ENCODE measurements around the gene CASP9.
"Not testable (repeated sequence)": the region's sequence is repeated elsewhere in the genome, so short reads cannot be mapped to it uniquely, and the experiment has no call there.

The CASP9 gene

DNA sequence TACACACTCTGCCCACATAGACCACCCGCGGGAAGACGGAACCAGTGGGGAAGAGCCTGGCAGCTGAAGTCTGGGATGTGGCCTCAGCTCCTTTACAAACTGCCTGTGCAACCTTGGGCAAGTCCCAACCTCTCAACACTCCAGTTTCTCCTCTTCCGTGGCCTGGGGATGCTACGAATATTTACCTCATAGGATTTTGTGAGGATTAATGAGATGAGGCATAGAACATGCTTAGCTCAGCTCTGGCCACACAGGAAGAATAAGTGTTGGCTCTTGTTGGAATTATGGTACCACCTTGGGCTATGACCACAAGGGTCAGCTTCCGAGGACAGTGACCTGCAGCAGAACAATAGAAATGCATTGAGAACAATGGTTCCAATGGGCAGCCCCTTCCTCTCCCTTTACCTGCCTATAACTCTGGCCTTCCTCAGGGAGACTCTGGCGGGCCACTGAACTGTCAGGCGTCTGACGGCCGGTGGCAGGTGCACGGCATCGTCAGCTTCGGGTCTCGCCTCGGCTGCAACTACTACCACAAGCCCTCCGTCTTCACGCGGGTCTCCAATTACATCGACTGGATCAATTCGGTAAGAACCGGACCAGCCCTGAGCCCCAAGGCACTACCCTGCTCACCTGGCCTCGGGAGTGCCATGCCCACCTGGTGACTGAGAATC is 56.9 kb downstream of the CASP9 start:
- not testable (repeated sequence) for DNase-seq

DNA sequence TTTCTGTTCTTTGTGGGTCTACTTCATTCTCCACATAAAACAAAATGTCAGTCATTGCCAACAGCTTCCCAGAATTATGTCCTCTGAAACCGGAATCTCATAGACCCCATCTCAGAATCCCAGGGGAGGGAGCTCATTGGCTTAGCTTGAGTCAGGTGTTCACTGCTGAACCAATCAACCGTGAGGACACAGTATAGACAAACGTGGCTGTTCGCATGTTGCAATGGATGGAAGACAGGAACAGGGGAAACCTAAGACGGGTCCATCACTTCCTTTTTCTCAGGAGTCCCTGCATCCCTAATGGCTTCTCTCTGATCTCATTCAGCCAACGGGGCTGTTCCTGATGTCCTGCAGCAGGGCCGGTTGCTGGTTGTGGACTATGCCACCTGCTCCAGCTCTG is 58.3 kb downstream of the CASP9 start:
- DNase-seq = no peak

DNA sequence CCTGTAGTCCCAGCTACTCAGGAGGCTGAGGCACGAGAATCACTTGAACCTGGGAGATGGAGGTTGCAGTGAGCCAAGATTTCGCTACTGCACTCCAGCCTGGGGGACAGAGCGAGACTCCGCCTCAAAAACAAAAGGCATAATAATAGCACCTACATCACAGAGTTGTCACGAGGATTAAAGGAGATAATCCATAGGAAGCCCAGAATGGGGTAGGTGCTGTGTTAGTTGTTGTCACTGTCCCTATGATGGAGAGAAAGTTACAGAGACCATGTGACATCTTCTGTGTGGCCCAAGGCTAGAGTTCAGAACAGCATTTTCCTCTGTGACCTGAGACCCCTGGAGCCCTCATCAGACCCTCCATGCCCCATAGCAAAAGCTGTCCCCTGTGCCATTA is 60.1 kb downstream of the CASP9 start:
- DNase-seq = not testable (repeated sequence)

DNA sequence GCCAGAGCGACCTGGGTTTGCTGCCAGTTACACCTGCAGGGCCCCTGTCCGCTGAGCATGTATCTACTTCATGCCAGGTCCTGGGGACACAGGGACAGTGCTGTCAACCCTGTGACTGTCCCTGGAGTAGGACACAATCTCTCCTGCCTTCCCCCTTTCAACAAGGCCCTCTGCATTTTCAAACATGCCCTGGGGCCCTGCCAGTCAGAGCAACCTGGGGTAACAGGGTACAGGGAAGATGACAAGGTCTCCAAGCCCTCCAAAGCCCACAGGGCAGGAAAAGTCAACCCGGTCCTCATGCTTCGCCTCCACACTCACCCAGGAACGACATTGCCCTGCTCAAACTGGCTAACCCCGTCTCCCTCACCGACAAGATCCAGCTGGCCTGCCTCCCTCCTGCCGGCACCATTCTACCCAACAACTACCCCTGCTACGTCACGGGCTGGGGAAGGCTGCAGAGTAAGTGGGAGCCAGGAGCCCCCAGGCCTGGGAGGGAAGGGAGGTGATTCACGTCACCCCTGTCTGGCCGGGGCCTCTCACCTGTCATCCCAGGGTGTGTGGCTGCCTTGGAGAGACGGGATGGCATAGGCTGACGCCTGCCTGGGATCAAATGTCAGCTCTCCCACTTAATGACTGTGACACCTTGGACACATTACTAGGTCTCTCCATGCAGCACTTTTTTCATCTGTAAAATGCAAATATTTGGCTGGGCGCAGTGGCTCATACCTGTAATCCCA is 60.8 kb downstream of the CASP9 start:
- peak; percentile 37 for DNase-seq

DNA sequence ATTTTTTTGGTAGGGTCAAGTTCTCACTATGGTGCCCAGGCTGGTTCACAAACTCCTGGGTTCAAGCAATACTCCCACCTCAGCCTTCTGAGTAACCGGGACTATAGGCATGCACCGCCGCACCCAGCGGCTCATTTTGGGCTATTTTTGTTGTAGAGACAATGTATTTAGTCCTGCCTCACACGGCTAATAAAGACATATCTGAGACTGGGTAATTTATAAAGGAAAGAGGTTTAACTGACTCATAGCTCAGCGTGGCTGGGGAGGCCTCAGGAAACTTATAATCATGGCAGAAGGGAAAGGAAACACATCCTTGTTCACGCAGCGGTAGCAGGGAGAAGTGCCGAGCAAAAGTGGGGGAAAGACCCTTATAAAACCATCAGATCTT is 63.3 kb downstream of the CASP9 start:
- no peak for DNase-seq

DNA sequence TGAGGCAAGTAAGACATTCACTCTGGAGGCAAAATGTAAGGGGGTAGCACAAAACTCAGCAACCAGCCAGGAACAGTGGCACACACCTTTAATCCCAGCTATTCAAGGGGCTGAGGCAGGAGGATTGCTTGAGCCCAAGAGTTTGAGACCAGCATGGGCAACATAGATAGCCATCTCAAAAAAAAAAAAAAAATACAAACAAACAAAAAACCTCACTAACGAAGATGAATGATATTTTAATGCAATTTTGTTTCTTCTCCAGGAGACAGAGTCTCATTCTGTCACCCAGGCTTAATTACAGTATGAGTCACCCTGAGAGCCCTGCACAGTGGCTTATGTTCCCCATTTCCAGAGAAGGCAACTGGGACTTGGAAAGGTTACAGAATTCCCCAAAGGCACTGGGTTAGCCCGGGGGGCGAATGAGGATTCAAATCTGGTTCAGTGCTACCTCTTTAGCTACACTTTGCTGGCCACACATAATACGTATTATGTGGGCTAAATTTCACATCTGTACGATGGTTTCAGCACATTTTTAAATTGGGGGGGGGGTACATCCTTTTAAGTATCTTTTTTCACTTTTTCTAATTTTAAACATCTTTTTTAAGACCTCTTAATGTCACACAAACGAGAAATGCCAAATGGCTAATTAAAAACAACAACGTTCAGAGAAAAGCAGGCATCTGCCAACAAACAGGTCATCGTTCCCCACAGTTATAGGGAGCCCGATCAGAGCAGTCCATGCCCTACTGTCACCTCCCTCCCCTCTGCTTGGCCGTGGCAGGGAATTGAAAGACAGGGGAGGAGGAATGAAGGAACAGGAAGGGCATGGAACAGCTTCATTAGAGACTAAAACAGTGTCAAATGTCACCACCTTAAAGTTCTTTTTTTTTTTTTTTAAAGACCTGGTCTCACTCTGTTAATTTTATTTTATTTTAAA is 64.0 kb downstream of the CASP9 start:
- no peak for DNase-seq

DNA sequence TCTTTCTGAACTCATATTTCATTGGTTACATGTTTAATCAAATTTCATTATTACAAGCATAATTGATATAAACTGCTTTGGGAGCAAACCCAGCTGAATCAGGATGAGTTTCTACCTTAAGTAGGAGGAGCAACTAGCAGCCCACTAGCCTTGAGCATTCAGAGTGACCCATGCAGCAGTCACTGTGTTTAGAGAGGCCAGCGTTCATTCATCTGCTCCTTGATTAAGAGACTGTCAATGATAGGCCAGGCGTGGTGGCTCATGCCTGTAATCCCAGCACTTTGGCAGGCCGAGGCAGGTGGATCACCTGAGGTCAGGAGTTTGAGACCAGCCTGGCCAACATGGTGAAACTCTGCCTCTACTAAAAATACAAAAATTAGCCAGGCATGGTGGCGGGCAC is 65.6 kb downstream of the CASP9 start:
- DNase-seq = not testable (repeated sequence)

DNA sequence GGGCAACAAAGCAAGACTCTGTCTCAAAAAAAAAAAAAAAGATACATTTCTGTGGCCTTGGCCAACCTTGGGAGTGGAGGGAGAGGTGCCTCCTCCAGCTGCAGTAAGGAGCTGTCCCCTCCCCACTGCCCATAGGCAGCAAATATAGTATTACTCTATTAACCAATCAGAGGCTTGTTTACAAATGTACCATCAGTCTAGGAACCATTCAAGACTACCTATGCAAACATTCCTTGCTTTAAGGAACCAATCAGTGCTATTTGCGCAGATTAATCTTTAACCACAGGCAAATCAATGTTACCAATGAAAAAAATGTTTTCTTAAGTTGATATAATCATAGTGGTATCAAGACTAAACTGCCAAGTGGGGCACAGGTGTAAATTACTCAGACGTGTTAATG is 66.4 kb downstream of the CASP9 start:
- no peak for DNase-seq

DNA sequence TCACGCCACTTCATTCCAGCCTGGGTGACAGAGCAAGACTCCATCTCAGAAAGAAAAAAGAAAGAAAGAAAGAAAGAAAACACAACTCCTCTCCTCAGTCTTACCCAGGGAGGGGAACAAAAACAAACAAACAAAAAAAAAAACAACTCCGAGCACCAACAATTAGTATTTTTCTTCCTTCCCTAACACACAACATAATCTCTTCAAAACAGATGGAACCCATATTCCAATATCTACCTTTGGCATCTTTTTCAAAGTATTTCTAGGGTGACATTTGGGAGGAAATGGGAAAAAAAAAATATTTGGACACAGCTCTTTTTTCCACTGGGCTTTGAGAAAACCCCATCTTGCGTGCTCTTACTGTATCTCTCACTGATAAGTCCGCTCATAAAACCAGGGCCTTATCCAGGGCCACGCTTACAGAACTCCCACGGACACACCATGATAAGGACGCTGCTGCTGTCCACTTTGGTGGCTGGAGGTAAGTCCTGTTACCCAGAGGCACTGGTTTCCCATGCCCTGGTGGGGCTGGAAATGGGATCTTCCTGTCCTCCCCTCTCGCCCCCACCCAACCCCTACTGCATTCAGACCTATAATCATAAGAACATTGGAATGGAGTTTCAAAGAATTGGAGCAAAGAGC is 67.6 kb downstream of the CASP9 start, which contains the start of gene CELA2A:
Gene CELA2A (plus strand): TSS at position 420 of the 642 bp plus-strand sequence. CDS start 22 bp downstream, at position 442.
- DNase-seq = no peak

DNA sequence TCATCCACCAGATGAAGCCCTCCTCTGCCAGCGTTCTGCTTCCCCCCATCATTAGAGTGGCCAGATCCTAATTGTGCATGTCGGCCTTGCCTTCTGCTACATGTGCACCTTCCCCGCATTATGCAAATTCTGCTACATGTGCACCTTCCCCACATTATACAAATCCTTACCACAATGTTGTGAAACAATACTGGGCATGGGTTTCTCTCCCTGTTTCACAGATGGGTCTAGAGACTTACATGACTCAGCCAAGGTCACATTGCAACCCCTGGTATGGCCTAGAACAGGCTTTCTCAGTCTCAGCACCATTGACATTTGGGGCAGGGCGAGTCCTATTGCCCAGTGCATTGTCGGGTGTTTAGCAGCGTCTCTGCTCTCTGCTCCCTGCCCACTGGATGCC is 68.5 kb downstream of the CASP9 start:
- no peak for DNase-seq

DNA sequence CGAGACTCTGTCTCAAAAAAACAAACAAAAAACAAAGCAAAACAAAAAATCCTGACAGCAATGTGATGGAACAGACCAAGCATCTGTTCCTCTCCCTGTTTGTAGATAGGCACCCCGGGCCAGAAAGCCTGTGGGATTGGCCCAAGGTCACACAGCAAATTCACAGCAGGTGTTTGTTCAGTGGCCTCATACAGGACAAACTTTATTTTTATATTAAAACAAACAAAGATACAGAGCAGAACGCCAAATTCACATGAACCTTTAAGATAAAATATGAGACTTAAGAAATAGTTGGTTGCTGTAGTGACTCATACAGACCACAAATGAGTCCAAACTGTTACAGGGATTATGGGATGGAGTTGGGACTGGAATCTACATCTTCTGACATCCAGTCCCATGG is 69.8 kb downstream of the CASP9 start:
- DNase-seq = no peak

DNA sequence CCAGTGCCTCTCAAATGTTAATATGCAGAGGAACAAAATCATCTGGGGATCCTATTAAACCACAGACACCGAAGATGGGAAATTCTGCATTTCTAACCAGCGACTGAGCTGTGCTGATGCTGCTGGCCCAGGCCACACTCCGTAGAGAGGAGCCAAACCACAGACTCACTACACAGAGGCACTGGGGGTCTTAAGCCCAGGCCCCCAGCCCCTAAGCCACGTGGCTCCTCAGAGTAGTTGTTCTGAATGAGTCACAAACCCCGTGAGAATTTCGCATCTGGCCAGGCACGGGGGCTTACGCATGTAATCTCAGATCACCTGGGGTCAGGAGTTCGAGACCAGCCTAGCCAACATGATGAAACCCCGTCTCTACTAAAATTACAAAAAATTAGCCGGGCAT is 70.3 kb downstream of the CASP9 start:
- DNase-seq = no peak

DNA sequence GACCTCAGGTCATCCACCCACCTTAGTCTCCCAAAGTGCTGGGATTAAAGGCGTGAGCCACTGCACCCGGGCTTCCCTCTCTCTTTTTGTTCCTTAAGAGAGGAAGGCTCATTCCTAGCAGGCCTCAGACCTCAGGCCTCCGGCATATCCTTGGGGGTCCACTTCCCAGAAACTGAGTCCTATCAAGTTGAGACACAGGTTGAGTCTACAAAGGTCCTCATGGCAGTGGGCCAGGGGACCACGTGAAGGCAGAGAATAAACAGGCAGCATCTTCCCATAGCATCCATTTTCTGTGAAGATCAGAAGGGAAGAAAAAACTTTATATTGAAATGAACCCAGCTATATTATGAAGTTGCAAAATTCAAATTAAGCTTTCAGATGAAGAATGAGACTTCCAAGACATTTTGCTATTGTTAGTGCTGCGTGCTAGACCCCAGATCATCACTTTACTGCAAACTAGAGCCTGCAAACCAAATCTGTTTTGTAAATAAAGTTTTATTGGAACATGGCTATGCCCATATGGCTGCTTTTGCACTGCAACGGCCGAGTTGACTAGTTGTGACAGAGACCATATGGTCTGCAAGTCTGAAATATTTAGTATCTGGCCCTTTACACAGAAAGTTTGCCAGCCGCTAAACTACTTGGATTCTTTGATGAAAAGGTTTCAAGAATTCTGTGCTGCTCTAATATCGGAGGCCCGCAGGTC is 71.0 kb downstream of the CASP9 start:
- no peak for DNase-seq

DNA sequence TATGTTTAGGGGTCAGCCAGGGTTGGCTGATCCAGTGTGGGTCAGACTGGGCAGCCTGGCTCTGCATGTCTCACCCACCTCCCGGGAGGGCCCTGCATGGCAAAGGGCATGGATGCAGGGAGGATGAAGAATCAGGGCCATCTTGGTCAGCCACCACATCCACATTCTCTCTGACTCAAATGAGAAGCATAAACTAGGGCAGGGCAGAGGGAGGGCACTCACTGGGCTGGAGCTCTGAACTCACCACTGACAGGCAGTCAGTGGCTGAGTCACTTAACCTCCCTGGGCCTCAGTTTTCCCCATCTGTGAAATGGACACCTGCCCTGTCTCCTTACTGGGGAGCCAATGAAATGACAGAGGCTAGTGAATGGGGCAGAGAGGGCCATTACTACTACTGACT is 71.8 kb downstream of the CASP9 start:
- DNase-seq = no peak

DNA sequence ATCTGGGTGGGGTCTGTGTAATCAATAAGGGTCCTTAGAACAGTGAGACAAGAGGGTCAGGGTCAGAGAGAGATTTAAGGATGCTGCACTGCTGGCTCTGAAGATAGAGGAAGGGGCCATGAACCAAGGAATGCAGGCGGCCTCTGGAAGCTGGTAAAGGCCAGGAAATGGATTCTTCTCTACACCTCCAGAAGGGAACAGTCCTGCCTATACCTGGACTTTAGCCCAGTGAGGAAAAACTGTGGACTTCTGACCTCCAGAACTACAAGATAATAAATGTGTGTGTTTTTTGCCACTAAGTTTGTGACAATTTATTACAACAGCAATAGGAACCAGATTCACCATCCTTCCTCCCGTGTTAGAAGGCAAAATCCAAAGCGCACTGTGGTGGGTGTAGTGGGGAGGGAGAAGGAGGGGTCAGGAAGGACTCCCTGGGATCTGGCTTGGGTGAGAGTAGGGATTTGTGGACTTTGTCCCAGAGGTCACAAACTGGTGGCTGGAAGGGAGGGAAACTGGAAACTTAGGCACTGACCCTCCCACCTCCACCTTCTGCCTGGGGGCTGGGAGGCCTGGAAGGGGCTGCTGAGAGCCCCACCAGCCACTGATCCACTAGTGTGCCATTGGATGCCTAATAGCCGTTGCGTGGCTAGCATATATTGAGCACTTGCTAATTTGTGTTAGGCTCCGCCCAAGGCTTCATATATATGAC is 72.8 kb downstream of the CASP9 start:
- DNase-seq = no peak

DNA sequence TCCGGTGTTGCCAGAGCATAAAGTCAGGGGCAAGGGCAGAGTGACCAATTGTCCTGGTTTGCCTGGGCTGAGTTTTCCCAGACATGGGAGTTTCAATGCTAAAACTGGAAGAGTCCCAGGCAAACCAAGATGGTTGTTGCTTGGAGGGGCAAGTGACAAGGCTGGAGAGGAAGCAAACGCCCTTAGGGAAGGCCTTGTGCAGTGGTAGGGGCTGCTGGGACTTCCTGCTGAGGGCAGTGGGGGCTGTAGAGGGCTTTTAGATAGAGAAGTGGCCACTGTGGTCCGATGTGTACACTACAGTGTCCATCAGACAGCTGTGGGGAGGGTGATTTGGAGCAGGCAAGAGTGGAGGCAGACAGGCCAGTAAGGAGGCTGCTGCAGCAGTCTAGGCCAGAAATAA is 74.4 kb downstream of the CASP9 start:
- no peak for DNase-seq

DNA sequence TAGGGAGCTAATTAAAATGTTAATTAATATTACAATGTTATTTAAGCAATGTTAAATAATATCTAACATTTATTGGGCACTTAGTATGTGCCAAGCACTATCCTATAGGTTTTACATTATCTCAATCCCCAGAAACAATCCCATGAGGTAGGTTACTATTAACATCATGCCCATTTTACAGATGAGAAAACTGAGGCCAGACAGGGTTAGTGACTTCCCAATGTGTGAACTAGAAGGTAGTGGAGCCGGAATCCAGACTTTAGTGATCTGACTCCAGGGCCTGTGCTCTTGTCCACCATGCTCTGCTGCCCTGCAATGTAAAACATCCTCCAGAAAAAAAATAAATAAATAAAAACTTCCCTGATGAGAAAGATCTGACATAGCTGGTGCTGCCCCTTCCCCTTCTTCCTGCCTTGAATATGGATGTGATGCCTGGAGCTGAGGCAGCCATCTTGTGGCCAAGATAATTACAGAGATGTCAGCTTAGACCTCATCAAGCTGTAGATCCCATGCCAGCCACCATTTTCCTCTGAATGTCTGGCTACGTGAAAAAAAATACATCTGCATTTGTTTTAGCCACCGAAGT is 75.0 kb downstream of the CASP9 start:
- DNase-seq = no peak

DNA sequence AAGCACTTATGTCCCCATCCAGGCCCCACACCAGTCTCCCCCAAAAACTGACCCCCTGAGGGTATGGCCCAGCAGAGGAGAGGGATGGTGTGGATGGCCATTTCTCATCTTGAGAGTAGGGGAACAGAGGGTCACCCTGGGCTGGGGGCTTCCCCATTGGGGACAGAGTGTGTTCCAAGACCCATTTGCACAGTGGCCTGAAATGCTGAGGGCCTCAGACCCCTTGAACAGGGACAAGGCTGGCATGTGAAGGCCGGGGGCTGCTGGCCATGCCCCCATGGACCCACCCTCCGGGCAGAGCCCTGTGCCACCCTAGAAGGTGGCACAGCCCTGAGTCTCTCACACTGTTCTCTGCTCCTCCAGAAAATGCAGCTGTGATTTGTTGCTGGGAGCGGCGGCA is 77.8 kb downstream of the CASP9 start:
- no peak for DNase-seq

DNA sequence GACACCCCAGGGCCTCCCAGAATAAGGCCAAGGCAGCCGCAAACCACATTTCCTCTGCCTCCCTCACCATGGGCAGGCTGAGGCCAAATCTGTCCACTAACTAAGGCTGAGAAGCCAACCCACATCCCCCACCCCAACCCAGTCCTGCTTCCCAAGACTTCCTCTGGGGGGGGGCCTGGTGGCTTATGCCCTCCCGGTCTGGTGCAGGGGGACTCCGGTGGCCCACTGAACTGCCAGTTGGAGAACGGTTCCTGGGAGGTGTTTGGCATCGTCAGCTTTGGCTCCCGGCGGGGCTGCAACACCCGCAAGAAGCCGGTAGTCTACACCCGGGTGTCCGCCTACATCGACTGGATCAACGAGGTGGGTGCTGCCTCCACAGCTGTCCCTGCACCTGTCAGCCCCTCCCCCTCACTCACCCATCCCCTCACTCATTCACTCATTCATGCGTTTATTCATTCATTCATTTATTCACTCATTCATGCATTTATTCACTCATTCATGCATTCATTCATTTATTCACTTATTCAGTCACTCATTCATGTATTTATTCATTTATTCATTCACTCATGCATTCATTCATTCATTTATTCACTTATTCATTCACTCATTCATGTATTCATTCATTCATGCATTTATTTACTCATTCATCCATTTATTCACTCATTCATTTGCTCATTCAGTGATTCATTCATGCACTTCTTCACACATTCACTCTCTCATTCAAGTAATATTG is 78.5 kb downstream of the CASP9 start:
- DNase-seq = no peak
